Measurements from ENCODE around the gene TMEM273. TPM values are rescaled to one million over a fixed set of nuclear protein-coding genes. Genes with fewer than 3 reads are reported as not detected.

TMEM273 gene
- total and polyA plus RNA-seq, 10 of the 15 experiments (the other 5 are each of a cell fraction or from before 2014, with no cell fraction given): 10.3 to 46.3 (median 26.4) TPM

DNA sequence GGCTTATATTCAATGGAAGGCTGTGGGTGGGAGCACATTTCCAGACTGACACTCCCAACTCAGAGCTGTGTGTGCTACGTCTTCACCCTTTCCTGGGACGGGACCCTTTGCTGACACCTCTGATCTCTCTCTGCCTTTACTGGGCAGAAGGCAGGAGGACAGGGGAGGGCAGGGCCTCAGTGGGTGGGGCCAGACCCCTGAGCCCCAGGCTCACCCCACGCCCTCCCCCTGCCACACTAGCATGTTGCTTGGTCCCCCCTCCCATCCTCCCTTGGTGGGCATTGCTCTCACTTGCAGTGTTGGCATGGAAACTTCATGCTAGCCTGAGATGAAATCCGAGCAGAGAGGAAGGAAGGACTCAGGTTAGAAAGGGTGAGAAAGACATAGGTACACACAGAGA lies 18.4 kb downstream of the TMEM273 start (continued):
- TF ChIP-seq SPI1 (IDR thresholded peaks at IDR 0.05; ENCODE audit: borderline replicate concordance, insufficient read depth, low read depth, low read length): no peak
- no peak for TF ChIP-seq IKZF2 (IDR thresholded peaks at IDR 0.05)

DNA sequence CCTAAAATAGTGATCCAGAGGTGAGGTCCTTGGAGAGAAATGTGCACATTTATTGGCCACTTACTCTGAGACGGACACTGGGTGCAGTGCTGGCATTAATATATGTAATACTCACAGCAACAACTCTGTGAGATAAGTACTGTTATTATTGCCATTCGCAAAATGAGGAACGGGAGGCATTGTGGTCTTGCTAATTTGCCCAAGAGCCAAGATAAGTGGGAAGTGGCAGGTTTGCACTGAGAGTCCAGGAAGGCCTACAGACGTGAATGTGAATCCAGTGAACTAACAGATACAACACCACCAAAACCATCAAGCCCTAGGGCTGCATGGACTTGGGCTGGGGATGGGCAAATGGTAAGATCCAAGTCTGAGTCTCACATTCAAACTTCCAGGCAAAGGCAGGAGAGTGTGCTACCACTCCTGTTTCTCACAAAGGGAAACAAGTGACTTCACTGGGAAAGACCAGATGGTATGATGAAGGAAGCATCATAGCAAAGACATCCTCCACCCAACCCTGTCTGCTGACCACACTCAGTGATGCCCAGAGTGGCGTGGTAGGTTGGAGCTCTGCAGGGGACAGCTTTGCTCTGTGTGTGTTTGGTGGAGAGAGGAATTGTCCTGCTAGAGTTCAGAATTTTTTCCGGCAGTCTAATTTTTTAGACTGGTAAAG lies 19.2 kb downstream of the TMEM273 start:
- Histone ChIP-seq H3K9me3 (replicated peaks; ENCODE audit: control insufficient read depth, insufficient read depth, low read length) (no peaks in the 10 kb centered on the region), H3K36me3 (ENCODE audit: control insufficient read depth in 2 of 2, insufficient read depth in 2 of 2, low read length in 1 of 2) (peaks cover 0 to 3% of the 10 kb centered on the region in 2 experiments; a peak in 1 of 4 replicates), H3K9ac (ENCODE audit: control insufficient read depth, insufficient read depth, low read length) (no peak overlapping the region), H3K27ac (ENCODE audit: control insufficient read depth, insufficient read depth) (no peak overlapping the region), H3K79me2 (ENCODE audit: control insufficient read depth, insufficient read depth, low read length) (no peaks in the 10 kb centered on the region), H3K4me2 (ENCODE audit: control insufficient read depth, insufficient read depth) (no peak overlapping the region), H3K4me3 (no peak overlapping the region), H2AFZ (ENCODE audit: control insufficient read depth, low read depth, low read length) (no peak overlapping the region), H3K27me3 (replicated peaks in 1 of 2; ENCODE audit: control insufficient read depth in 2 of 2, insufficient read depth in 2 of 2, low read length in 1 of 2) (no peaks in the 10 kb centered on the region), H3K4me1 (ENCODE audit: control insufficient read depth, insufficient read depth, low read length) (peaks cover 13% of the 10 kb centered on the region), H4K20me1 (ENCODE audit: control insufficient read depth, insufficient read depth) (no peaks in the 10 kb centered on the region)
- FAIRE-seq (no peak), ATAC-seq (no peak), DNase-seq (ENCODE audit: low read depth, low spot score) (no peak)
- ChIA-PET SMC1A (ENCODE audit: uncharacterized antibody, unreplicated experiment) (interaction anchor here (1.0 kb wide), 1 partner anchor 10 kb away, joined by 3 read pairs; no protein-coding TSS in a partner anchor), CTCF (interaction anchor here (0.7 to 0.8 kb wide), 2 partner anchors 10 to 99 kb away, joined by 3 read pairs; no protein-coding TSS in a partner anchor), POLR2A (no interaction called here), RAD21 (ENCODE audit: unreplicated experiment) (no interaction called here)
- WGBS (ENCODE audit: insufficient coverage, insufficient replicate concordance, low lambda C conversion rate, missing lambda C conversion rate): 49% methylated on average over 6 of the region's 6 CpGs
- in situ Hi-C loops (cut with MboI) (no loop called here), intact Hi-C loops (cut with micrococcal nuclease; ENCODE audit: unreplicated experiment) (no loop called here)
- no TSS peak for BruUV-seq (replicated peaks)
- TF ChIP-seq KAT2A (conservative IDR thresholded peaks at IDR 0.05; ENCODE audit: control insufficient read depth, low read depth, low read length) (no peak), CREM (IDR thresholded peaks at IDR 0.05; ENCODE audit: low read depth) (no peak), HDAC2 (IDR thresholded peaks at IDR 0.05) (no peak)
- TF ChIP-seq, protein P1, sequence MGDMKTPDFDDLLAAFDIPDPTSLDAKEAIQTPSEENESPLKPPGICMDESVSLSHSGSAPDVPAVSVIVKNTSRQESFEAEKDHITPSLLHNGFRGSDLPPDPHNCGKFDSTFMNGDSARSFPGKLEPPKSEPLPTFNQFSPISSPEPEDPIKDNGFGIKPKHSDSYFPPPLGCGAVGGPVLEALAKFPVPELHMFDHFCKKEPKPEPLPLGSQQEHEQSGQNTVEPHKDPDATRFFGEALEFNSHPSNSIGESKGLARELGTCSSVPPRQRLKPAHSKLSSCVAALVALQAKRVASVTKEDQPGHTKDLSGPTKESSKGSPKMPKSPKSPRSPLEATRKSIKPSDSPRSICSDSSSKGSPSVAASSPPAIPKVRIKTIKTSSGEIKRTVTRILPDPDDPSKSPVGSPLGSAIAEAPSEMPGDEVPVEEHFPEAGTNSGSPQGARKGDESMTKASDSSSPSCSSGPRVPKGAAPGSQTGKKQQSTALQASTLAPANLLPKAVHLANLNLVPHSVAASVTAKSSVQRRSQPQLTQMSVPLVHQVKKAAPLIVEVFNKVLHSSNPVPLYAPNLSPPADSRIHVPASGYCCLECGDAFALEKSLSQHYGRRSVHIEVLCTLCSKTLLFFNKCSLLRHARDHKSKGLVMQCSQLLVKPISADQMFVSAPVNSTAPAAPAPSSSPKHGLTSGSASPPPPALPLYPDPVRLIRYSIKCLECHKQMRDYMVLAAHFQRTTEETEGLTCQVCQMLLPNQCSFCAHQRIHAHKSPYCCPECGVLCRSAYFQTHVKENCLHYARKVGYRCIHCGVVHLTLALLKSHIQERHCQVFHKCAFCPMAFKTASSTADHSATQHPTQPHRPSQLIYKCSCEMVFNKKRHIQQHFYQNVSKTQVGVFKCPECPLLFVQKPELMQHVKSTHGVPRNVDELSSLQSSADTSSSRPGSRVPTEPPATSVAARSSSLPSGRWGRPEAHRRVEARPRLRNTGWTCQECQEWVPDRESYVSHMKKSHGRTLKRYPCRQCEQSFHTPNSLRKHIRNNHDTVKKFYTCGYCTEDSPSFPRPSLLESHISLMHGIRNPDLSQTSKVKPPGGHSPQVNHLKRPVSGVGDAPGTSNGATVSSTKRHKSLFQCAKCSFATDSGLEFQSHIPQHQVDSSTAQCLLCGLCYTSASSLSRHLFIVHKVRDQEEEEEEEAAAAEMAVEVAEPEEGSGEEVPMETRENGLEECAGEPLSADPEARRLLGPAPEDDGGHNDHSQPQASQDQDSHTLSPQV (IDR thresholded peaks at IDR 0.05): no peak

Measured in GM12878 (cell line).